Measurements from ENCODE around the gene WNT6. TPM values are rescaled to one million over a fixed set of nuclear protein-coding genes. Genes with fewer than 3 reads are reported as not detected.

WNT6 gene
- total RNA-seq, 1 experiment from 2014 or later, result 20.3 TPM

GRCh38 chr2:218902427-218902826 is 42.8 kb downstream of the WNT6 start:
- ChIA-PET CTCF (no interaction called here), POLR2A (no interaction called here)
- intact Hi-C loops (cut with micrococcal nuclease; ENCODE audit: unreplicated experiment), result no loop called here
- no peak overlapping the region for H3K4me3 Mint-ChIP-seq (ENCODE audit: unreplicated experiment)
- Histone ChIP-seq H3K4me1 (peaks cover 15% of the 10 kb centered on the region), H3K36me3 (ENCODE audit: control insufficient read depth, insufficient read depth, low read length) (no peaks in the 10 kb centered on the region), H3K4me3 (ENCODE audit: low read depth, low read length) (no peak overlapping the region), H3K9me3 (no peaks in the 10 kb centered on the region), H3K27me3 (replicated peaks; ENCODE audit: control insufficient read depth, insufficient read depth, low read length) (no peaks in the 10 kb centered on the region)
- DNase-seq, result no peak
- BruUV-seq (replicated peaks), result no TSS peak
- H3K4me1 Mint-ChIP-seq (ENCODE audit: low read depth, unreplicated experiment), result peaks cover 20% of the 10 kb centered on the region
- H3K27me3 Mint-ChIP-seq (ENCODE audit: insufficient read depth, unreplicated experiment), result peaks cover 12% of the 10 kb centered on the region
- H3K9me3 Mint-ChIP-seq (ENCODE audit: unreplicated experiment), result peaks cover 9% of the 10 kb centered on the region
- H3K36me3 Mint-ChIP-seq (ENCODE audit: insufficient read depth, unreplicated experiment), result no peaks in the 10 kb centered on the region
- H3K27ac Mint-ChIP-seq (ENCODE audit: unreplicated experiment), result no peak overlapping the region
- TF ChIP-seq CTCF (IDR thresholded peaks at IDR 0.05; ENCODE audit: insufficient read depth in 1 of 2, low read depth in 1 of 2, low read length in 1 of 2, severe bottlenecking in 1 of 2, unreplicated experiment in 1 of 2), result no peak

GRCh38 chr2:218904176-218904575 is 44.6 kb downstream of the WNT6 start:
- H3K9me3 ChIP-seq, result no peaks in the 10 kb centered on the region
- intact Hi-C loops (cut with micrococcal nuclease; ENCODE audit: unreplicated experiment), result no loop called here
- no TSS peak for BruUV-seq (replicated peaks)
- H3K36me3 ChIP-seq (ENCODE audit: control insufficient read depth, insufficient read depth, low read length), result no peaks in the 10 kb centered on the region
- DNase-seq, result no peak
- H3K4me1 ChIP-seq, result peaks cover 5% of the 10 kb centered on the region; the same call in 1 of the 2 replicates
- ChIA-PET CTCF (interaction anchor here (0.5 kb wide), 1 partner anchor 57 kb away, joined by 3 read pairs; no protein-coding TSS in a partner anchor), POLR2A (no interaction called here)
- TF ChIP-seq CTCF (IDR thresholded peaks at IDR 0.05; ENCODE audit: insufficient read depth in 1 of 2, low read depth in 1 of 2, low read length in 1 of 2, severe bottlenecking in 1 of 2, unreplicated experiment in 1 of 2), result no peak
- H3K36me3 Mint-ChIP-seq (ENCODE audit: insufficient read depth, unreplicated experiment), result peaks cover 10% of the 10 kb centered on the region
- no peak overlapping the region for H3K27ac Mint-ChIP-seq (ENCODE audit: unreplicated experiment)
- no peak overlapping the region for H3K4me3 Mint-ChIP-seq (ENCODE audit: unreplicated experiment)
- H3K4me3 ChIP-seq (ENCODE audit: low read depth, low read length), result no peak overlapping the region
- H3K9me3 Mint-ChIP-seq (ENCODE audit: unreplicated experiment), result peaks cover 9% of the 10 kb centered on the region
- no peaks in the 10 kb centered on the region for H3K27me3 ChIP-seq (replicated peaks; ENCODE audit: control insufficient read depth, insufficient read depth, low read length)
- peaks cover 12% of the 10 kb centered on the region for H3K27me3 Mint-ChIP-seq (ENCODE audit: insufficient read depth, unreplicated experiment)
- peaks cover 10% of the 10 kb centered on the region for H3K4me1 Mint-ChIP-seq (ENCODE audit: low read depth, unreplicated experiment)

- intact Hi-C loops (cut with micrococcal nuclease; ENCODE audit: unreplicated experiment), result no loop called here
- POLR2A ChIA-PET, result interaction anchor here (0.5 to 1.6 kb wide), 5 partner anchors 11 to 479 kb away, joined by 3 to 13 read pairs (median 4); partner anchors contain the start of genes CDK5R2 and DNPEP
These were observed 49.4 kb downstream of the WNT6 start for GRCh38 chr2:218908721-218909619.

More at GRCh38 chr2:218908721-218909619, 49.4 kb downstream of the WNT6 start:
- Mint-ChIP-seq H3K4me3 (ENCODE audit: unreplicated experiment) (peak overlapping the region; percentile 85), H3K36me3 (ENCODE audit: insufficient read depth, unreplicated experiment) (peaks cover 12% of the 10 kb centered on the region), H3K27ac (ENCODE audit: unreplicated experiment) (peak overlapping the region; percentile 84), H3K4me1 (ENCODE audit: low read depth, unreplicated experiment) (peaks cover 8% of the 10 kb centered on the region), H3K27me3 (ENCODE audit: insufficient read depth, unreplicated experiment) (peaks cover 3% of the 10 kb centered on the region), H3K9me3 (ENCODE audit: unreplicated experiment) (no peaks in the 10 kb centered on the region)
- Histone ChIP-seq H3K9me3 (no peaks in the 10 kb centered on the region), H3K36me3 (ENCODE audit: control insufficient read depth, insufficient read depth, low read length) (no peaks in the 10 kb centered on the region), H3K4me3 (ENCODE audit: low read depth, low read length) (peak overlapping the region; percentile 74), H3K4me1 (peaks cover 9% of the 10 kb centered on the region; the same call in 1 of the 2 replicates), H3K27me3 (replicated peaks; ENCODE audit: control insufficient read depth, insufficient read depth, low read length) (no peaks in the 10 kb centered on the region)
- TSS peak; percentile 72 for BruUV-seq (replicated peaks)
- no peak for TF ChIP-seq CTCF (IDR thresholded peaks at IDR 0.05; ENCODE audit: insufficient read depth in 1 of 2, low read depth in 1 of 2, low read length in 1 of 2, severe bottlenecking in 1 of 2, unreplicated experiment in 1 of 2)
- DNase-seq, result peak; percentile 96 to 97
- CTCF ChIA-PET, result interaction anchor here (0.6 to 4.5 kb wide), 7 partner anchors 11 to 225 kb away, joined by 4 to 45 read pairs (median 5); partner anchors contain the start of gene CDK5R2

All from Caco-2 (cell line).